Mammary epithelial cell (primary cell): ENCODE results near the gene ZNF500.

ENCODE experiments used
- CTCF ChIP-seq, 2 donors: IDR thresholded peaks in 1 of 2; conservative IDR thresholded peaks in 1 of 2; 2 replicates each; pipeline ENCODE4 v1.5.1; 2011 to 2012; ENCODE audit warnings: inconsistent platforms in 2 of 2, low read length in 2 of 2, mild to moderate bottlenecking in 2 of 2, control low read depth in 1 of 2, low read depth in 1 of 2; ENCODE audit not compliant: insufficient read depth in 1 of 2; ENCODE audit errors: extremely low read depth in 1 of 2
- EZH2 ChIP-seq: IDR thresholded peaks from 2 replicates; pipeline ENCODE4 v1.6.1; 2012; ENCODE audit warnings: low read length, inconsistent platforms, borderline replicate concordance

- TF ChIP-seq EZH2: no peak
- TF ChIP-seq CTCF (conservative IDR thresholded peaks at IDR 0.05 in 1 of 2, IDR thresholded peaks at IDR 0.05 in 1 of 2; ENCODE audit: extremely low read depth in 1 of 2, insufficient read depth in 1 of 2, low read depth in 1 of 2, low read length in 2 of 2): no peak
These were observed 32.4 kb upstream of the ZNF500 start for GRCh38 chr16:4799171-4799855.
